Effector CD4-positive, alpha-beta T cell (primary cell): ENCODE results near the gene C11orf24.
"Not testable (repeated sequence)": the region's sequence is repeated elsewhere in the genome, so short reads cannot be mapped to it uniquely, and the experiment has no call there.

Experiments used
- DNase-seq: peaks from one replicate; pipeline ENCODE4 v3.0.0-alpha.2; 2020
- total RNA-seq: gene quantifications from one replicate; lab custom pipeline; 2026; lab: John Stamatoyannopoulos, UW

The C11orf24 gene
- 7.5 reads per million, percentile 26 among the genes with 10 or more reads in this experiment for total RNA-seq

DNA sequence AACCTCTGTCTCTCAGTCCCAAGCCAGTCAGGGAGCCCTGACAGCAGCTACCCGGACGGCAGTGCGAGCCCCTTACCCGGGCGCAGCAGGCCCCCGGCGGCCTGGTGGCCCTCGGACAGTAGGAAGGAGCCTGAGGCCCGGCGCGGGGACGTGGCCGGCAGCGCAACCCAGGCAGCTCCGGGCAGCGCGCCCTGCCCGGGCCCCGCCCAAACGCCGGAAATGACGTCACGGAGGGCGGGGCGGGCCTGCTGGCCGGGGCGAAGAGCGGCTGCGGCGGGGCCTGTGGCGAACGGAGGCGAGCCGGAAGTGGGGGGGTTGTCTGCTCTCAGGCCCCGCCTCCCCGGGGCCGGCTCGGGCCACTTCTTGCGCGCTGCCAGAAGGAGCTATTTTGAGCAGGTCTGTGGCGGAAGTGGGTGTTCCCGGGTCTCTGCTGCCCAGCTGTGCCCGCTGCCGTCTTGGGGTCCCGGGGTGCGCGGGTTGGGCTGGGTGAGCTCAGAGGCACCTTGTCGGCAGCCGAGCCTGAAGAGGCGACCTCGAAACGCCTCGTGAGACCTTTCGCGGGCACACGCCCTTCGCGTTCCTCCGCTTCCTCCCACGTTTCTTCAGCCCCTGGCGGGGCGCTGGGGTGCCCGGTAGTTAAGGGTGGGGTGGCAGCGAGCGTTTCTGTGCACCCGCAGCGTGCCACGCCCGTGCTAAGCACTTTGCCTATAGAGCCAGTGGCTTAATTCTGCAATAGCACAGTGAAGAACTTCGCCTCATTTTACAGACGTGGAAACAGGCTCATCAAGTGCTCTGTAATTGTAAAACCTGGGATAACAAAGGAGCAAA is at the start of gene C11orf24:
Gene C11orf24, minus strand, starts transcription at position 193 of the 828 bp plus-strand sequence. CDS start 8,206 bp downstream, outside the sequence.
- peak; percentile 92 for DNase-seq

DNA sequence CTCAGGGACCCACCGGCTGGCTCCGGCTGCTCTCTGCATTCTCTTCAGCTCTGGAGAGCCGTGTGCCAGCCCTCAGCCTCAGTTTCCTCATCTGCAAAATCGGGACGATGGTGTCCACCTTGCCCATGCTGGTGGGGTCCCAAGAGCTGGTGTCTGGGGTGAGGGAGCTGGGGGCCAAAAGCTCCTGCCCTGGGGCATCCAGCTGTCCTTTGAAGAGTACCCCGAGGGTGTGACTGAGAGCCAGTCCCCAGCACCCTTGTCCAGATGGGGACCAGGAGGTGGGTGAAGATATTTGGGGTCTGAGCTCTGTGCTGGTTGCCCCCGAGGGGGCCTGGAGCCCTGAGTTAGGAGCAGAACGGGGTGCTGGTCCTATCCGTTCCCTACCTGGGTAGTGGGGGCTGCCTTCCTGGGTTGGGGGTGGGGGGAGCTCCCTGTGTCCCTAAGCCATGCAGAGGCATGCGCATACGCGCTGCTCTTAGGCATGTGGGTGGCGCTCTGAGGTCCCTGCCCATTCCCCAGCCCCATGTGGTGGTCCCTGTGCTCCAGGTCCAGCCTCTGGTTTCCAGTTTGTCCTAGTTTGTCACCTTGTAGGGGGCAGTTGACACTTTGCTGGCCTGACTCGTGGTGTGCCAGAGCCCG is 45.5 kb upstream of the C11orf24 start:
- DNase-seq, result no peak

- no peak for DNase-seq
Observed at GRCh38 chr11:68315171-68315920, 43.6 kb upstream of the C11orf24 start.

- no peak for DNase-seq
Observed at GRCh38 chr11:68314203-68315170, 42.7 kb upstream of the C11orf24 start.

DNA sequence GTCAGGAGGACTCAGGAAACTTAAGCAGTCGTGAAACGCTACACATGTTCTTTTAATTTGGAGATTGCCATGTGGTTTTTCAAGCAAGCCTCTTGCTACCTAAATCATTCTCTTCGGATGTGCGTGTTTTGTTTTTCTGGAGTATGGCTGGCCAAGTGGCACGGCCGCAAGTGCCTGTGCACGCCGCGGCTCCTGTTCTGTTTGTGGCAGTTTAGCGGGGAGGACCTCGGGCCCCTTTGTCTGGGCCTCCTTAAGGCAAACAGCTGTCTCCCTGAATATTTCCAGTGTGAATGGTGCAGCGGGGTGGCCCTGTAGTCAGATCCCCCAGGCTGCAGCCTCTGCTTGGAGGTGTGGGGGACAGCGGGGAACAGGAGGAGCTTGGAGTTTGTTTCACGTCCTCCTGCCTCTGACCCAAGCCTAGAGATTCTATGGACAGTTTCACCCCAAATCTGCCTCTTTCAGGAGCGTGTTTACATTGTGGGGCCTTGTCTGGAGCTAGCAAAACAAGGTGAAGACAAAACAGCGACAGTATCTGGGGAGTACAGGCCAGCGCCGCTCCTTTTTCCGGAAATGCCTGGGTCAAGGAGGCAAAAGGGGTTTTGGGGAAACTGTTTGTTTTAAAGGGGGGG is 41.9 kb upstream of the C11orf24 start:
- no peak for DNase-seq

DNA sequence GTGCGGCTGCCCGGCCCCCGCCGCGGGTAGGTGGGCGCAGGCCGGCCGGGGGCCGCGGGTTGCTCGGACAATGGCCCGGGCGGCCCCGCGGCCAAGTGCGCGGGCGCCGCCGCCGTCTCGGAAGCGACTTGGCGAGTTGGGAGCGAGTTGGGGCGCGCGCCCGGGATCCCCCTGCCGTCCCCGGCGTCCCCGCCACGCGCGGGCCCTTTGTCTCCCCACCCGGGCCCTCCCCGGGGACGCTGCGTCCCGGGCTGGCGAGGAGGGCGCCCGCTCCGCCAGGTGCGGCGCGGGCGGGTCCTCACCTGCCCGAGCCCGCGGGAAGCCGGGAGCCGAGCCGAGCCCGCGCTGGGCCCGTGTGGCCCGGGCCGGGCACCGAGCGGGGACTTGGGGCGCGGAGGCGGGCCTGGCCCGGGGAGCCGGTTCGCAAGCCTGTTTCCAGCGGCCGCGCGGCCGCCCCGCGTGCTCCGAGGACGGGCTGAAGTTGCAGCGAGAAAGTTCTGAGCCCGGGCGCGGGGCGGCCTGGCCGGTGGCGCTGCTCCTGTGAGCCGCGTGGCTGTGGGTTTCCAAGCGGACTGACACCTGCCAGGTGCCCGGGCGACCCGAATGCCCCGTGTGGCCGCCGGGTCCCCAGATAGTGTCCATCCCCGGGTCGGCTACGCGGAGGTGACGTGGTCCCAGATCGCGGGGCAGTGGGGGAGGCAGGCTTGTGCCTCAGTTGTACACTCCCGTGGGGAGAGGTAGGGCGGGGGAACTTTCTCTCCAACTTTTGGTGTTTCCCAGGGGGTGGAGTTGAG is 41.2 kb upstream of the C11orf24 start:
- no peak for DNase-seq

GRCh38 chr11:68312117-68312779 is 40.5 kb upstream of the C11orf24 start, which contains the start of gene LRP5:
Gene LRP5 (plus strand): TSS chr11:68312591. CDS start chr11:68312715, 124 bp downstream.
- DNase-seq, result no peak

DNA sequence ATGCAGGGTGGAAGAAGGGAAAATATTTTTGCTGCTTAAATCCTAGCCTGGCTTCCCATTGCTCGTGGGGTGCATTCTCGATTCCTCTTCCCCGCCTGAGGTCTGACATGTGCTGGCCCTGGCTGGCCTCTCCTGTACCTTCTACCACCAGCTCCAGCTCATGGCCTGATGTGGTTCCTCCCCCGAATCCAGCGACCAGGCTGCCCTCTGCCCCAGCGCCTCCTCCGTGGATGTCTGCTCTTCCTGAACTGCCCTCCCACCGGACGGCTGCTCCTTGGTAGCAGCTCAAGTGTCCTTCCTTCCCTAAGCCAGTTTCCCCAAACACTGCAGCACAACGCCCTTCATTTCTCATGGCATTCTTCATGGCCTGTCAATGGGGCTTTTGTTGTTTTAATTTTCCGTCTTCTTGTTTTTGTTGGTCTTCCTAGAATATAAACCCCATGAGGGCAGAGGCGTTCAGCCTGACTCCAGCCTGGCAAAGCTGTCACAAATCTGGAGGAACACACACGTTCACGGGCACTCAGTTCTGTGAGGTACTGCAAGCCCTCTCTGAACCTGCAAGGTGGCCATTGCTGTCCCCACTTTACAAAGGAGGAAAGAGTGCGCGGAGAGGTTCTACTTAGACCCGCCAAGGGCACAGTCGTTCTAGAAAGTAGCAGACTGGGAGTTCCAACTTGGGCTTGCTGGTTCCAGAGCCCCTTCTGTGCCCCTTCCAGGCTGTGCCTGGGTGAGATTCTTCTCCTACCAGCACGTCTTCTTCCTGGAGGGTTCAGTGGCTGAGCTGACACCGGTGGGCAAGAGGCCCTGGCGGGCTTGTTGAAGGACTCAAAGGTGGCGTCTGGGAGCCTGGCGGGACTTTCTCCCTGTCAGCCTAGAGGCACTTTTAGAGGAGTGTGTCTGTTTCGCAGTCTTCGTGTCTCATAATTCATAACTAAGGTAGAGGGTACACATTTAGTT is 39.7 kb upstream of the C11orf24 start:
- DNase-seq, result no peak

- DNase-seq, result no peak
Observed at GRCh38 chr11:68309621-68310185, 37.9 kb upstream of the C11orf24 start.

- DNase-seq, result no peak
Observed at GRCh38 chr11:68308068-68308467, 36.3 kb upstream of the C11orf24 start.

- DNase-seq, result no peak
Observed at GRCh38 chr11:68306636-68307035, 34.9 kb upstream of the C11orf24 start.

- DNase-seq, result no peak
Observed at GRCh38 chr11:68303982-68304780, 32.4 kb upstream of the C11orf24 start.

DNA sequence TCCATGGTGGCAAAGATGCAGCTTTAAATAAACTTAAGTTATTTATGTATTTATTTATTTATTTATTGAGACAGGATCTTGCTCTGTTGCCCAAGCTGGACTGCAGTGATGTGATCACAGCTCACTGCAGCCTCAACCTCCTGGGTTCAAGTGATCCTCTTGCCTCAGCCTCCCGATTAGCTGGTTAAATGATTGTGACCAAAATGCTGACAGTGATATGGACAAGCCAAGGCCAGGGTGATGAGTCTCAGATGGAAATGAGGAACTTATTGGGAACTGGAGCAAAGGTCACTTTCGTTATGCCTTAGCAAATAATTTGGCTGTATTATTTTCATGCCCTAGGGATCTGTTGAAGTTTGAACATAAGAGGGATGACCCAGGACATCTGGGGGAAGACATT is 31.3 kb upstream of the C11orf24 start:
- no peak for DNase-seq

DNA sequence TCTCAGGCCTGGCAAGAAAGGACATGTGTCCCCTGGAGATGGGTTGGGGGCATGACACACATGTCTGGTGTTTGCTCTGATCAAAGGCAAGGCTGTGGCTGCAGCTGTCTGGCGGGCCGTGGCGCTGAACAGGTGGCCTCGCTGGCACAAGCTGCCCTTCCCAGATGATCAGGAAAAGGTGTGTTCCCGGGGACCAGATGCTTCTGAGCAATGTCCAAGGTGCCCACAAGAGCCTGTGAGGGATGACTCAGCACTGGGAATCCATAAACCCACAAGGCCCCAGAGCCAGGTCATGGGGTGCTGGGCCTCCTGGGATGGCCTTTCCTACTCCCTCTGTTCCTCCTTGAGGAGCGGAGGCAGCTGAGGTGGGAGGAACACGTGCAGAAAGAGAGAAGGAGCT is 30.9 kb upstream of the C11orf24 start:
- DNase-seq, result no peak

GRCh38 chr11:68302256-68302655 is 30.5 kb upstream of the C11orf24 start:
- DNase-seq, result no peak

- DNase-seq, result no peak
Observed at GRCh38 chr11:68300076-68300830, 28.5 kb upstream of the C11orf24 start.

GRCh38 chr11:68299517-68299879 is 27.7 kb upstream of the C11orf24 start:
- not testable (repeated sequence) for DNase-seq
